CD4-positive, alpha-beta T cell treated with Interleukin-17A for 4 hours (primary cell): Measurements from ENCODE around the gene ITPR2.

Source experiments
- DNase-seq: peaks from one replicate; pipeline ENCODE4 v3.0.0-alpha.2; 2020; ENCODE audit warnings: mixed read lengths

Gene ITPR2

GRCh38 chr12:26754148-26754547 lies 78.8 kb downstream of the ITPR2 start:
- no peak for DNase-seq

DNA sequence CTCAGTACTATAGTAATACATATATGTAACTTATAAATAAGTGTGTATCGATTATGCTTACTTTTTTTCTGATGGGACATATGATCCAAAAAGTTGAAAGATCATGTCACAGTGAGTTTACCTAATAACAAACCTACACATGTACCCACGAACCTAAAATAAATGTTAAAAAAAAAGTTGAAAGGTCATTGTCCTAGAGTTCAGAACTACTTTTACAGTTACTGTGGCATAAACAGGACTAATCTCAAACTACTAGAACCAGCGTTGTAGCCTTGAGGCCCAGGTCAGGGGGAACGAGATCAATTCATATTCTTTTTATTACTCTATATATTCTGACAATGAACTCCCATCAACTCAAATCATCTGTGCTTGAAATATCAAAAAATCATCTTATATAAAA lies 81.8 kb downstream of the ITPR2 start:
- DNase-seq = no peak

- DNase-seq = no peak
These were observed 82.3 kb downstream of the ITPR2 start for GRCh38 chr12:26750531-26751175.

DNA sequence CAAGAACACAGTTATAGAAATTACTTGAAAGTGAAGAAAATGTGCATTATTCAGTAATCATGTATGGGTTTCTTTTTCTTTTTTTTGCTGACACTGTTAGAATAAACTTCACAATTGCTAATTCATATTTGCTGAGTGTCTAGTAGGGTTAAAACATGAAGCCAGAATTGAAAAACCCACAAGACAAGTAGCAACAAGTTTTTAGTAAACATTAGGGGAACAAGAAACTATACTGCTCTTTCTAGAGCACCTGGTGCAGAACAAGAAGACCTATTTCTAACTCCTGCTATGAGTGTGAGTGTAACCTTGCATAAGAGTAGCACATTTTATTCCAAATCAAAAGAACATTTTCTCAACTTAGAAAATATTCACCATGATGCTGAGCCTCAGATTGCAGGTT lies 83.2 kb downstream of the ITPR2 start:
- DNase-seq = no peak

- no peak for DNase-seq
These were observed 84.1 kb downstream of the ITPR2 start for GRCh38 chr12:26748741-26749431.

DNA sequence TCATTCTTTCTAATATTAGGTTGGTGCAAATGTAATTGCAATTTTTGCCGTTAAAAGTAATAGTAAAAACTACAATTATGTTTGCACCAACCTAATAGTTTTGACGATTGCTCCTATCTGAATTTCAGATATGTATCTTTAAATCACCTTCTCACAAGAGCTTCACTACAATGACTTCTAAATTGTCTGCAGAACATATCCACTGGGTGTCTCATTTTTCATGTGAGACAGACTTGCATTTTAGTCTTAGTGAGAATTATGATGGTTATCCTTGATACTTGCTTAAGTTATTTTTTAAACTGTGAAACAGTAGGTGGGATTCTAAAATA lies 84.6 kb downstream of the ITPR2 start:
- DNase-seq = no peak

- no peak for DNase-seq
These were observed 86.8 kb downstream of the ITPR2 start for GRCh38 chr12:26746121-26746714.

- DNase-seq = no peak
These were observed 88.1 kb downstream of the ITPR2 start for GRCh38 chr12:26744697-26745440.

GRCh38 chr12:26744042-26744626 lies 88.9 kb downstream of the ITPR2 start:
- DNase-seq = no peak

DNA sequence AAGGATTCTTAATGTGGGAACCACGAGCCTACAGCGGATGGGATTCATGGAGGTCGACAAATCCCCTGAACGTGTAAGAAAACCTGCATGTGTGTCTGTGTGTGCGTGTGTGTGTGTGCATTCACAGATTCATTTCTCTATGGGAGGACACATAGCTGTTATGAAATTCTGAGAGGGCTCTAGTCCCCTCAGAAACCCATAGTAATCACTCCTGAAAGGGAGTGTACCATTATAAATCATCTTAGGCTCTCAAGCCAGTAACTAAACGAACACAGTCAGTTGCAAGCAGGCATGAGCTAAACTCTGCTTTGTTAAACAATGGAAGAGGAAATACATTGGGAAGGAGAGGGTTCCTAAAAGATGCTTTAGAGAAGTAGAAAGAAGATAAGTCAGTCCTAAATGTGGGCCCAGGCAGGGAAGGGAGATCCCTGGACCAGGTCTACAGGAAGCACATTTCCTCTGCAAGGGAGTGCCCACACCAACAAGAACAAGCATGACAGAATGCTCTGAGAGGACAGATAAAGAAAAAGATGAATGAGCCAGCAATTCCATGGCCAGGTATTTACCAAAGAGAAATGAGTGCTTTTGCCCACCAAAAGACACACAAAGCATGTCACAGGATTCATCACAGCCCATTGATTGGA lies 91.3 kb downstream of the ITPR2 start:
- DNase-seq = no peak

GRCh38 chr12:26740991-26741390 lies 92.0 kb downstream of the ITPR2 start:
- DNase-seq = no peak

GRCh38 chr12:26740348-26740747 lies 92.6 kb downstream of the ITPR2 start:
- no peak for DNase-seq

GRCh38 chr12:26737487-26738030 lies 95.4 kb downstream of the ITPR2 start:
- no peak for DNase-seq

DNA sequence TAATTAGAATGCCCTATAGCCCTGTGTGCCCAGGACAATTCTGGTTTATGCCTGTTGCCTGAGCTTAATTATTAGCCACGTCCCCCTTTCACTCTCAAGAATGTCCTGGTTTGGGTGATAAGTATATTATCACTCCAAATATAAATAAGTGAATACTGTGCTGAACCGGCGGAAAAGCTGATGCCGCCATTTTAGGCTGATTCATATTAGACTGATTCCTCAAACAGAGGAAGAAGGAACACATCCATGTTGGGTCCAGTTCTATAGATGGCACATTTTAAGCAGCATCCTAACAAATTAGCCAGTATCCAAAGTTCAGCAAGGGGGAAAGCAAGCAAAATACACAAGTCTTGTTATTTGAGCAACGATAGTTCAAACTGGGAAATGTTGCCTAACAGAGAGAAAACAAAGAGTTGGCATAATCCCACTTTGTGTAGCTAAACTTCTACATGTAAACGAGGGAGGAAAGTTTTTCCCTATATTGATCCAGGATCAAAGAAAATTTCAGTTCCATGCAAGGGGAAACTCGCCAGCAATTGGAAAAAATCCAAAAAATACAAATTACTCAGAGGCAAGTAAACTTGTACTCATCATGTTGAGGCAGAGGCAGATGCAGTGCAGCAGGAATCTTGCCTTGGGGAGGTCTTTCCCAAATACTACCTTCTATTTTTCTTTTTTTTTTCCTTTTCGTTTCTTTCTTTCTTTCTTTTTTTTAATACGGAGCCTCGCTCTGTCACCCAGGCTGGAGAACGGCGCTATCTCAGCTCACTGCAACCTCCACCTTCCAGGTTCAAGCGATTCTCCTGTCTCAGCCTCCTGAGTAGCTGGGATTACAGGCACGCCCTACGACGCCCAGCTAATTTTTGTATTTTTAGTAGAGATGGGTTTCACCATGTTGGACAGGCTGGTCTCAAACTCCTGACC lies 96.2 kb downstream of the ITPR2 start:
- no peak for DNase-seq

DNA sequence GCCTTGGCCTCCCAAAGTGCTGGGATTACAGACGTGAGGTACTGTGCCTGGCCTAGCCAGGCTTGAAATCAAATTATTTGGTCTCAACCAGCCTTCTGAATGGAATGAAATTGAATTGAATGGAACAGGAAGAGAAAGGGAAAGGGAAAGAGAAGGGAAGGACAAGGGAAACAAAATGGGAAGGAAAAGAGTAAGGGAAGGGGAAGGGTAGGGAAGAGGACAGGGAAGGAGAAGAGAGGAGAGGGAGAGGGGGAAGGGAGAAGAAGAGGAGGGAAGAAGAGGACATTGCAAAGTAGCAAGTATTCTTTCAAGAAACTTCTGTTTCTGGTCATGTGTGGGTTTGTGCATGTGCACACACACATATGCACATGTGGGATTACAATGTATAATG lies 97.8 kb downstream of the ITPR2 start:
- DNase-seq = no peak

DNA sequence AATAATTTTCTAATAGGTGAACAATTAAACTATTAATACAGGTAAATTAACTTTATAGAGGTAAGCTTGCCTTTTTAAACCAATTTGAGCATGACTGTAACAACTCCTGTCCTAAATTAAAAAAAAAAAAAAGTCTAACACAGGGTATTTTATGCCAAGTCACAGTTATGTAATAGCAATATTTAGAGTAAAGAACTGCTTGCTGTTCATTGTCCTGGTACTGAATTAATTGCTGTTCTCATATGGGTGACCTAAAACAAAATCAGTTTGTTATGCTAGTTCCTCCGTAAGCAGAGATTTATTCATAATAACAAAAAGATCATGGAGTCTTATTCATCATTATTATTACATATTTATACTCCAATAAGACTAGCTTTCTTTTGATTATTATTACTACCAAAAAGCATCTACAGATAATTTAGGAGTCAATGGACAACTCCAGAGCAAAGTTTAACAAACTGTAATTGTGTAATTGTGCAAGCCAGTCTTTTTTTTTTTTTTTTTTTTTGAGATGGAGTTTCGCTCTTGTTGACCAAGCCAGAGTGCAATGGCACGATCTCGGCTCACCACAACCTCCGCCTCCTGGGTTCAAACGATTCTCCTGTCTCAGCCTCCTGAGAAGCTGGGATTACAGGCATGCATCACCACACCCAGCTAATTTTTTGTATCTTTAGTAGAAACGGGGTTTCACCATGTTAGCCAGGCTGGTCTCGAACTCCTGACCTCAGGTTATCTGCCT lies 98.3 kb downstream of the ITPR2 start:
- no peak for DNase-seq

DNA sequence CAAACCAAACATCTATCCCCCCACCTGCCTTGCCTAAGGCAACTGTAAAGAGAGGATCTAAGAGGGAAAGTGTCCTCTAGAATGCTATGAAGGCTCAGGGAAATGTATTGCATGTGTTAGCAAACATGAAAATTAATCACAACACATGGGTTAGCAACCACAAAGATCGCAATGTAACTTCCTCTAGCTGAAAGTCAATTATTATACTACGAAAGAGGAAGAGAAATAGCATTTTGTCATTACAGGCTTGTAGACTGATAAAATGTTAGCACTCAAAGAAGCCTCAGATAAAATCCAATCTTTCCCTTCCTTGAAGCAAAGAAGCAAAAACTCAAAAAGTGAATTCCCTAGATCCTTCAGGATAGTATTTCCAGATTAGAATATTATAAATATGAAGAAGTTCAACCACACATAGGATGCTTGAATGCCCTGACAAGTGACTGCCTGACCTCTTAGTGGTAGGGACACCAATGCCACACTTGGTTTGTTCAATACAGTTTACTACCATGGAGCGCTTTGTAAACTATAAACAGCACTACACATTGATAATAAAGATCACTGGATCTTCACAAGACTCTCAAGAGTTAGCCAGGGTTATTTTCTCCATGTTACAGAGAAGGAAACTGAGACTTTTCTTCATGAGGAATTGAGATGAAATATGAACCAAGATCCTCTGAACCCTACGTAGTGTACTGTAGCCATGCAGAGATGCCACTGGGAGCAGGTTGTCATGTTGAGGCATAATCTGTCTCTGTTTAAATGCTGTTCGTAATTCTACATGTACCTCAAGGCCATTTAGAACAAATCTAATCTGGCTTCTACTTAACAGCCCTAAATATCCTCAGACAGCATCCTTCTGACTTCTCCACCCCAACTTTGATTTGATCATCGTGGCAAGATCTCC lies 100.7 kb downstream of the ITPR2 start:
- DNase-seq = no peak

DNA sequence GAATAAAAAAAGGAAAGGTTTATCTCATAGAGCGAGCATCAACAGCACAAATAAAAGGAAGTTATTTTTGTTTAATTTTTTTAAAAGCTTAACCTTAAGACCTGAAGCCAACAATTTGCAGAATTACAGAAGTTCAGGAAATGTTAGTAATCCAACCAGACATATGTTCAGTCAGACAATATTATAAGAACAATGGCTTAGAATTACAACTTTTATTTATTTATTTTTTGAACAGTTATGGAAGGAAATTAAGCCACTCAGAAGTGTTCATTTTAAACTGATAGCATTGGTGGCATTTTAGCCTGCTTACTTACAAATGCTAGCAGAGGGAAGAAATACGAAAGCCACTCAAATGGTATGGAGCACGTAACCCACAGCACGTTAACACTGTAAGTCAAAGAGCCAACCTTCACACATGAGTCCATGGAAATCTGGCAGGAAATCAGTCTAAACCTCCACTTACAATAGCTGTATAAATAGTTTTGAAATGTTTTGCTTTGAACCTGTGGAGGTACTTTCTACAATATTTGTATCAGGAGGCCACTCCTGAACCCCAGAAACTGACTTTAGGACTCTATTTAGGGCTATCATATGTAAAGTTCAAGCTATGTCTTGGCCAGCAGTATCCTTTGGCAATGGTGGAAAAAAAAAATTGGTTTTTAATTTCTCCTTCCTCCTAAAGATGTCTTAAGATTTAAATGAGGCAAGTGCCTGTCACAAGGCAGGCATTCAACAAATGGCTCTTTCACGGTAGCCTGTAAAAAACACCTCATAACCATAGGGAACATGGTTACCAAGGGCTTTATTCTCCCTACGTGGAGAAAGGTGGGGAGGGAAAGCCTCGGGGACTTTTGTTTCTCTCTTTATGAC lies 102.3 kb downstream of the ITPR2 start:
- DNase-seq = no peak
